Stromal cell of bone marrow (primary cell): ENCODE measurements around the gene CFHR3.
"Not testable (repeated sequence)": the region's sequence is repeated elsewhere in the genome, so short reads cannot be mapped to it uniquely, and the experiment has no call there.

ENCODE experiments used
- DNase-seq: peaks from one replicate; pipeline ENCODE4 v3.0.0-alpha.2; 2012; ENCODE audit warnings: low read depth

Gene CFHR3

DNA sequence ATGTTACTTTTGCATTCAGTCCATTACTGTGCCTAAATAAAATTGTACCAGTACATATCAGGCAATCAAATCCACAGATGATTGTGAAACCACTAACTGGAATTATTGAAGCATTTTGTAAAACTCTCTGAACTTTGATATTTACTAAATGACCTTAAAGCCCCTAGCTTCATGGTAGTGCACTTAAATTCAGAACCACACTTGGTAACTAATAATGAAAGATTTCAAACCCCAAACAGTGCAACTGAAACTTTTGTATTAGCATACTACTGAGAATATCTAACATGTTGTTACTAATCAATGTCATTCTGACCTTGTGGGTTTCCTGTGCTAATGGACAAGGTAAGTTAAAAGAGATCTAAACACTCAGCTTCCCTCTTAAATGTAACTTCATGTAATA lies at the start of gene CFHR3:
Gene CFHR3 (plus strand): TSS at position 238 of the 400 bp plus-strand sequence. CDS start 47 bp downstream, at position 285.
- no peak for DNase-seq

DNA sequence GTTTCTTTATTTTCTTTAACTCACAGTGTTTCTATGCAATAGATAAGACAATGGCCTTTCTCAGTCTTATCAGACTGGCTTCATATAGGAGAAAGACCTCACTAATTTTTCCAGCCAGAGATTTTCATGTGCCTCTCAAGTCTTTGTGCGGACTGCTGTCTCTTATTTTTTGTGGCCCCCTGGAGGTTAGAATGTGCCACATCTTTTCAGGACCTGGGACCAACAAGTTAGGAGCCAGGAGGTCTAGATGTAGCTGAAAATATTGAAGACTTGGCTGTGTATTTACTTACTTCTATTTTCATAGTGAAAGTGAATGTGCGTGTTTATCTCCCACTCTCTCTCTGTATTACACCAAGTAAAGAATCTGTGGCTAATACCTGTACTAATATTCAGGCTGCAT lies 42.1 kb upstream of the CFHR3 start:
- DNase-seq = no peak

DNA sequence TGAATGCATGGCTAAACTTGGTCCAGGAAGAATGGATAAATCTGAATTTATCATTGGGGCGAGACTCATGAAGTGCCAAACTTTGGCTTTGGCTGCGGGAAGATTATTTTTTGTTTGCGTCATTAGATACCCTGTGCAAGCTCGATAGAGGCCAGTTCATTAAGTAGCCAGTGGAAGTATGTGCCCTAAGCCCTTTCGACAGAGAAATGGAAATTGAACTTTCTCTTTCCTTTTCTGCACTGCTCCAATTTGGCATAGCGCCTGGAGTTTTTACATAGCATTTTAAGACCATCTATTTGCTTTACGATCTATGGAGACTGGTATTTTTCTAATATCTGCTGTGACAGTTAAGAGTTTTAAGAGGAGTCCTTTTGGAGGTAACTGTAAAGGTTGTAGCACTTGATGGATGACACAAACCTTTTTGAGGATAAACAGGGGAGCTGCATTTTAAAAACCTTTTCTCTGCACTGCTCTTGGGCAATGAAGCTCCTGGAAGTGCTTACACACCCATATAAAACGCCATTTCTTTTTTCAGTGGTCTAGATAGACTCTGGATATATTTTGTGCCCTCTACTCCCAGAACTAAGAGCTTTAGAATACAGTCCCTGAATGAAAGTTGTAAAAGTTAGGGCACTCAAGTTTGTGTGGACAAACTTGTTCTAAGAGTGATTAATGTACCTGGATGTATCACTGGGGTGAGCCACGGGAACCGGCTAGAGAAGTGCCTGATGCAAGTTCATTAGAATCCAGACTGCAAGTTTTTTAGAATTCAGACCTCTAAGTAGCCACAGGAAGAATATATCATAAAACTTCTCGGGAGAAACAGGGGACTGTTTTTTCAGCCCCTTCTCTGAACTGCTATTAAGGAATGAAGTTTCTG lies 41.3 kb upstream of the CFHR3 start:
- no peak for DNase-seq

DNA sequence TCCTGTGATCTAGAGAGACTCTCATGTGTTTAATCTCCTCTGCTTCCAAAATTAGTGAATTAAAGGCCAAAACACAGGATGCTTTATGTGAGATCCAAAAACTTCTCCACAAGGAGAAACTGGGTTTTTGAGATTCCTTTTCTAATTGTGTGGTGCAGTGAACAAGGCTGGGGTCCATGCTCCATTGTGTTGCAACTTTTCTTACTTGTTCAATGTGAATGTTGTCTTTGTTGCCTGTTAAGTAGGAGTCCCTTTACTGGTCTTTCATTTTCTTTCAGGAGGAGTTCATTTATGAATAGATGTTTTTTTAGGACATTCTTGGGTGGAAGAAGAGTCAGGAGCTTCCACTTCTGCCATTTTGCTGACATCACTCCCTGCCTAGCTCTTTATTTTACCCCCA lies 40.6 kb upstream of the CFHR3 start:
- no peak for DNase-seq

DNA sequence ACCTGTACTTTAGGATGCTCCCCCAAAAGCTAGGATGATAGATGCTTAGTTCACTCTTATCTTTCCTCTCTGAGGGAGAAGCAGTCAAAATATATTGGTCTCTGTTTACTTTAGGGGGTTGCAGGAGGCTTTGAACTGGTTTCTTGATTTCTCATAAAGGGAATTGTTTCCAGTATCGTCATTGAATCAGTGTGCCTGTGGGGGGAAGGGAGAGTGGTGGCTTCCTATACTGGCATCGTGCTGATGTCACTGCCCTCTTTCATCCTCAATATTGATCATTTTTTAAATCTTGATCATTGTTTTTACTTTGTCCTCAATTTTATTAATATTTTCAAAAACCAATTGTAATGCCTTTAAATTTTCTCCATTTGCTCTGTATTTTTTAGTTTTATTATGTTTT lies 40.2 kb upstream of the CFHR3 start:
- no peak for DNase-seq

DNA sequence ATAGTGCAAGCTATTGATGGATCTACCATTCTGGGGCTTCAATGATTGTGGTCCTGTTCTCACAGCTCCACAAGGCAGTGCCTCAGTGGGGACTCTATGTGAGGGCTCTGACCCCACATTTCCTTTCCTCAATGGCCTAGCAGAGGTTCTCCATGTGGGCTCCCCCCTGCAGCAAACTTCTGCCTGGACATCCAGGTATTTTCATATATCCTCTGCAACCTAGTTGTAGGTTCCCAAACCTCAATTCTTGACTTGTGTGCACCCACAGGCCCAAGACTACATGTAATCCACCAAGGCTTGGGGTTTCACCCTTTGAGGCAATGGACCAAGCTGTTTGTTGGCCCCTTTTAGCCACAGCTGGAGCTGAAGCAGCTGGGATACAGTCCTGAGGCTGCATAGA lies 35.9 kb upstream of the CFHR3 start:
- DNase-seq = no peak

DNA sequence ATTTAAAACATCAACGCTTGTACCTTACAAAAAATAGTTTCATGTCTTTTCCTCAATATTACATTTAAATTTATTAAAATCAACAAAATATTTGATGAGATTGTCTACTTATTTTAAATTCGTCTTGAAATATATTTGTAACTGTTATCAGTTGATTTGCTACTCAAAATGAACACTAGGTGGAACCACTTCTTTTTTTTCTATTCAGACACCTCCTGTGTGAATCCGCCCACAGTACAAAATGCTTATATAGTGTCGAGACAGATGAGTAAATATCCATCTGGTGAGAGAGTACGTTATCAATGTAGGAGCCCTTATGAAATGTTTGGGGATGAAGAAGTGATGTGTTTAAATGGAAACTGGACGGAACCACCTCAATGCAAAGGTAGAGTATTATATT lies 31.4 kb upstream of the CFHR3 start:
- DNase-seq = peak; percentile 14

DNA sequence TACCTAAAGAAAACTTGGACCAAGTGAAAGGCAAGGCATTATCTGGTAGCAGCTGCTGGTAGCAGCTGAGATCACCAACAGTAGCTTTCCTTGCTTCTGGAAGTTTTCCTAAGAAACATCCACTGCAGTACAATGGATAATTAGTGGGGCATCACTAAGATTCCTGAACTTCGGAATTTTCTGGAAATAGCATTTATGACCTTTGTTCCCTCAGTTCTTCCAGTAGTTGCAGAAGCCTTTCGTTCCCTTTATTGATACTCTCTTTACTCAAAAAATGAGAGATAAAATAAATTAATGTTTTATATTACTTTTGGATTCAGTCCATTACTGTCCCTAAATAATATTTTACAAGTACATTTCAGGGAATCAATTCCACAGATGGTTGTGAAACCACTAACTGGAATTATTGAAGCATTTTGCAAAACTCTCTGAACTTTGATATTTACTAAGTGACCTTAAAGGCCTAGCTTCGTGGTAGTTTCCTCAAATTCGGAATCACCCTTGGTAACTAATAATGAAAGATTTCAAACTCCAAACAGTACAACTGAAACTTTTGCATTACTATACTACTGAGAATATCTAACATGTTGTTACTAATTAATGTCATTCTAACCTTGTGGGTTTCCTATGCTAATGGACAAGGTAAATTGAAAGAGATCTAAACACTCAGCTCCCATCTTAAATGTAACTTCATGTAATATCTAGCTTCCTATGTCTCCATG lies 9.5 kb upstream of the CFHR3 start:
- not testable (repeated sequence) for DNase-seq

DNA sequence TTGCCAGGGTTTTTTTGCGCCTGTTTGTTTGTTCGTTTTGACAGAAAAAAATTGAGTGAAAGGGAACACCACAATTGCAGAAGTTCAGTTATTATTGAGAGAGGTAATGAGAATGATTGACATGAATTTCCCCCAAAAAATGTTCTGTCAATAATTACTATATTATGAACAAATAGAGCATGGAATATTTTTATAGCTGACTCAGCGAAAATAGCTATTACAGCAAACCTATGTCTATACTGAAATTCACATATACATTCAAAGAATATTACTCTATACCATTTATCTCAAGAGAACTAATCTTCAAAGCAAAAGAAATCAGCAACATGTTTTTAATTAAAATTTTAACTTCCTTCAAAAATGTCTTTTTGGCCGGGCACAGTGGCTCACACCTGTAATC lies 4.8 kb upstream of the CFHR3 start:
- DNase-seq = not testable (repeated sequence)

DNA sequence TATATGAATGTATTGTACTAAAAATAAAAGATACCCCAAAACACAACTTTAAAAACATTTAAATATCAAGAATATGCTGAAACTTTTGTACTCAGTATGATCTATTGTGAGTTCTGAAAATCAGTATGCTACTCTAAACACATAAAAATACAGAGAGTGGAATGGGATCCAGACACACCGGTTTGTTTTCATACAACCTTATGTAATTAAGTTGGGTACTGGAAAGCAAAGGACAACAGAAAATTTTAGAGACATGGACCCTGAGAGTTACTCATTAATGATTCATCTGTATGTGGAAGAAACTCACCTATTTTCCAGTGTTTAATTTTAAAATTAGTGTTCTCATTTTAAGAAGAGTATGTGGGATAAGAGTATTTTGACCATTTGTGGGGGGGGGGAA lies 927 bp upstream of the CFHR3 start:
- no peak for DNase-seq

DNA sequence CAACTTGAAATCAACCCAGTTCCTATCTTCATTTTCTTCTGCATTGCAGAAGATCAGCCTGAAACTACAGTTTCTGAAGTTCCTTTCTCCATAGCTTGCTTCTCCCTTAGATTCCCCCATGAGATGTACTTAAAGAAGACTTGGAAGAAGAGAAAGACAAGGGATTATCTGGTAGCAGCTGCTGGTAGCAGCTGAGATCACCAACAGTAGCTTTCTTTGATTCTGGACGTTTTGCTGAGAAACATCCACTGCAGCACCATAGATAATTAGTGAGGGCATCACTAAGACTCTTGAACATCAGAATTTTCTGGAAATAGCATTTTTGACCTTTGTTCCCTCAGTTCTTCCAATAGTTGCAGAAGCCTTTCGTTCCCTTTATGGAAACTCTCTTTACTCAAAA lies 465 bp upstream of the CFHR3 start:
- no peak for DNase-seq

DNA sequence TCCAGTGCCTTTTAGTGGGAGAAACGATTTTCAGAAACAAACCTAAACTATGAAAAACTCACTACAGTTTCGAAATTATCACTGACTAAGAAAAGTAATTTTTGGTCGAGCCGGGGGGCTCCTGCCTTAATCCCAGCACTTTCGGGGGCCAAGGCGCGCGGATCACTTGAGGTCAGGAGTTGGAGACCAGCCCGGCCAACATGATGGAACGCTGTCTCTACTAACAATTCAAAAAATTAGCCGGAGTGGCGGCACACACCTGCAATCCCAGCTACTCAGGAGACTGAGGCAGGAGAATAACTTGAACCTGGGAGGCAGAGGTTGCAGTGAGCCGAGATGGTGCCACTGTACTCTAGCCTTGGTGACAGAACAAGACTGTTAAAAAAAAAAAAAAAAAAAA lies 3.0 kb downstream of the CFHR3 start:
- no peak for DNase-seq

DNA sequence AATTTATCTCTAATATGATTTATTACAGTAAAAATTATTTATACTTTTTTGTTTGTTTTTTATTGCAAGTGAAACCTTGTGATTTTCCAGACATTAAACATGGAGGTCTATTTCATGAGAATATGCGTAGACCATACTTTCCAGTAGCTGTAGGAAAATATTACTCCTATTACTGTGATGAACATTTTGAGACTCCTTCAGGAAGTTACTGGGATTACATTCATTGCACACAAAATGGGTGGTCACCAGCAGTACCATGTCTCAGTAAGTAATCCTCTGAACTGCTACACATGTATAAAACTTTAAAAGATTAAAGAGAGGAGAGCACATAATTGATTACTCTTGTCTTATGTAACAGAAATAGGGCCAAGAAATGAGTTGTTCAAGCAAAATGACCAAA lies 4.5 kb downstream of the CFHR3 start:
- no peak for DNase-seq

DNA sequence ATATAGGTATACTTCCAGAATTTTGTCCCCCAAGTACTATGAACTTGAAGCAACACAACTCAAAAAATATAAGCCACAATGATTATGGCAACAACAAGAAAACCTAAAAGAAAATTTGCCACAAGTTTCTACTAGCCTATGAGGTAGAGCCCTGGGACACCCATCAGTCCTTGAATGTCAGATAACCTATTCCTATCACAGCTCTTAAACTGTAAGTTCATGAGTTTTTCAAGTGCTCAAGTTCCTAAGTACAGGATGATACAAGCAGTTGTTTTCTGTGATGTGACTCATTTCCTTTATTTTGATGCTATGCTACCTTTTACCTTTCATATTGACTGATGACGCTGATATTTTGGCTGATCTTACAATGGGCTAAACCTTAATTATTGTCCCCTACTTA lies 16.6 kb downstream of the CFHR3 start:
- DNase-seq = not testable (repeated sequence)

DNA sequence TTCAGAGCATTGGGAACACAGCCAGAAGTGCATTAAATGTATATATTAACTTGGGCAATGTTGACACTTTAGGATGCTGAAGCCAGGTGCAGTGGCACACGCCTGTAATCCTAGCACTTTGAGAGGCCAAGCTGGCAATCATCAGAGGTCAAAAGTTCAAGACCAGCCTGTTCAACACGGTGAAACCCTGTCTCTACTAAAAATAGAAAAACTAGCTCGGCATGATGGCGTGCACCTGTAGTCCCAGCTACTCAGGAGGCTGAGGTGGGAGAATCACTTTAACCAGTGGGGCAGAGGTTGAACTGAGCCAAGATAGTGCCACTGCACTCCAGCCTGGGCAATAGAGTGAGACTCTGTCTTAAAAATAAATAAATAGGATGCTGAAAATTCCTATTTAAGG lies 19.5 kb downstream of the CFHR3 start:
- not testable (repeated sequence) for DNase-seq

DNA sequence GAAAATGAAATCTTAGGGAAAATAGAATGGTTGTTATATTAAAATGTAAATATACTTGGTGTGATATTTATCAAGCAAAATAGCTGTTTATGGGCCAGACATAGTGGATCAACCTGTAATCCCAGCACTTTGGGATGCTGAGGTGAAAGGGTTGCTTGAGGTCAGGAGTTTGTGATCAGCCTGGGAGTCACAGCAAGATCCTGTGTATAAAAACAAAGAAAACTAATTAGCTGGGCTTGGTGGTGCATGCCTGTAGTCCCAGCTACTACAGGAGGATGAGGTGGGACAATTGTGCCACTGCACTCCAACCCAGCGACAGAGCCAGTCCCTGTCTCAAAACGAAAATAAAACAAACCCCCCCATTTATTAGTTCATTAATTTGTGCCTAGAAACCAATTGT lies 23.3 kb downstream of the CFHR3 start:
- DNase-seq = no peak

DNA sequence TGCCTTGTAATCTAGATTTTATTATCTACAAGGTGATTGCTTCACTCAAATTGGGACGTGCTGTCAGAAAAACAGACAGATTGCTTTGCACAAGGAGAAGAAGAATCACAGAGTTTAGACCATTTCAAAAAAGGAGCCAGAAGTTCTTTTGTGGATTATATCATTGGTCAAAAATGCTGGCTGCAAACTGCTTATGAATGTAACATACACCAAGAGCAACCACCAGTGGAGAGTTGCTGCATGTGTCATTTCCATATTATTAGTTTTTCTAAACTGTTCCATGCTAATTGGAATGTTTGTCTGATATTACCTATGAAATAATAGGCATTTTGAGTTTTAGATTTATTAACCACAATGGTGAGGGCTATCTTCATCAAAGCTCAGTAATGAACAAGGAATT lies 27.3 kb downstream of the CFHR3 start:
- DNase-seq = not testable (repeated sequence)

DNA sequence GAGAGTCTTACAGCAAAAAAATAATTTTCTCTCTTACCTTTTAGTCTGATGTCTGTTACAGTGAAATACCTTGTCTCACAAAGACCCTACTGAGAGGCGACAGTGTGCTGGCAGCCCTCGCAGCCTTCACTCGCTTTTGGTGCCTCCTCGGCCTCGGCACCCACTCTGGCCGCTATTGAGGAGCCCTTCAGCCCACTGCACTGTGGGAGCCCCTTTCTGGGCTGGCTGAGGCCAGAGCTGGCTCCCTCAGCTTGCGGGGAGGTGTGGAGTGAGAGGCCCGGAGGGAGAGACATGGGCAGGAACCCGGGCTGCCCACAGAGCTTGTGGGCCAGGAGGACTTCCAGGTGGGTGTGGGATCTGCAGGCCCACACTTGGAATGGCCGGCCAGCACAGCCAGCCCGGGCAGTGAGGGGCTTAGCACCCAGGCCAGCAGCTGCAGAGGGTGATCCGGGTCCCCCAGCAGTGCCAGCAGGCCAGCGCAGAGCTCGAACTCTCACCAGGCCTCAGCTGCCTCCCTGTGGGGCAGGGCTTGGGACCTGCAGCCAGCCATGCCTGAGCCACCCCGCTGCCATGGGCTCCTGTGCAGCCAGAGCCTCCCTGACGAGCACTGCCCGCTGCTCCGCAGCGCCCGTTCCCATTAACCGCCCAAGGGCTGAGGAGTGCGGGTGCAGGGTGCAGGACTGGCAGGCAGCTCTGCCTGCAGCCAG lies 34.0 kb downstream of the CFHR3 start:
- no peak for DNase-seq

DNA sequence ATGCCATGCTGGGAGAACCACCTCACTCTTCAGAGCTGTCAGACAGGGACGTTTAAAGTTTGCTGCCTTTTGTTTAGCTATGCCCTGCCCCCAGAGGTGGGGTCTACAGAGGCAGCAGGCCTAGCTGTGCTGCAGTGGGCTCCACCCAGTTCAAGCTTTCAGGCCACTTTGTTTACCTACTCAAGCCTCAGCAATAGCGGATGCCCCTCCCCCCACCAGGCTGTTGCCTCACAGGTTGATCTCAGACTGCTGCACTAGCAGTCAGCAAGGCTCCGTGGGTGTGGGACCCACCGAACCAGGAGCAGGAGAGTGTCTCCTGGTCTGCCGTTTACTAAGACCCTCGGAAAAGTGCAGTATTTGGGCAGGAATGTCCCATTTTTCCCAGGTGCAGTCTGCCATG lies 42.8 kb downstream of the CFHR3 start:
- DNase-seq = not testable (repeated sequence)

DNA sequence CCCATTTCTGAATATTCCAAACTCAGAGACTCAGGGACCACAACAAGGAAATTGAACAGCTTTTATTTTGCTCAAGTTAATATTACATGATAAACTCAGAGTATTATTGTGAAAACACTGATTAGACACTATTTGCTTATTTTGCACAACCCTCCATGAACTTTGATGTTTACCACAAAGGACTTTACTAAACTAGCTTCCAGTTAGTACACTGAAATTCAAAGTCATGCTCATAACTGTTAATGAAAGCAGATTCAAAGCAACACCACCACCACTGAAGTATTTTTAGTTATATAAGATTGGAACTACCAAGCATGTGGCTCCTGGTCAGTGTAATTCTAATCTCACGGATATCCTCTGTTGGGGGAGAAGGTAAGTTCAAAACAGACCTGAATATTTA lies 44.9 kb downstream of the CFHR3 start, which contains the start of gene CFHR1:
Gene CFHR1 (plus strand): TSS at position 201 of the 400 bp plus-strand sequence. CDS start 114 bp downstream, at position 315.
- DNase-seq = not testable (repeated sequence)

DNA sequence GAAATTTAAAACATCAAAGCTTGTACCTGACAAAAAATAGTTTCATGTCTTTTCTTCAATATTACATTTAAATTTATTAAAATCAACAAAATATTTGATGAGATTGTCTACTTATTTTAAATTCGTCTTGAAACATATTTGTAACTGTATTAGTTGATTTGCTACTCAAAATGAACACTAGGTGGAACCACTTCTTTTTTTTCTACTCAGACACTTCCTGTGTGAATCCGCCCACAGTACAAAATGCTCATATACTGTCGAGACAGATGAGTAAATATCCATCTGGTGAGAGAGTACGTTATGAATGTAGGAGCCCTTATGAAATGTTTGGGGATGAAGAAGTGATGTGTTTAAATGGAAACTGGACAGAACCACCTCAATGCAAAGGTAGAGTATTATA lies 53.2 kb downstream of the CFHR3 start:
- peak; percentile 3 for DNase-seq
